NCI-H2227 (cell line): ENCODE measurements around the gene ZC2HC1B.
"Not testable (repeated sequence)": the region's sequence is repeated elsewhere in the genome, so short reads cannot be mapped to it uniquely, and the experiment has no call there.

ENCODE experiments used
- DNase-seq: peaks from one replicate; lab custom pipeline; 2025; ENCODE audit not compliant: unreplicated experiment; lab: John Stamatoyannopoulos, UW

ZC2HC1B gene

DNA sequence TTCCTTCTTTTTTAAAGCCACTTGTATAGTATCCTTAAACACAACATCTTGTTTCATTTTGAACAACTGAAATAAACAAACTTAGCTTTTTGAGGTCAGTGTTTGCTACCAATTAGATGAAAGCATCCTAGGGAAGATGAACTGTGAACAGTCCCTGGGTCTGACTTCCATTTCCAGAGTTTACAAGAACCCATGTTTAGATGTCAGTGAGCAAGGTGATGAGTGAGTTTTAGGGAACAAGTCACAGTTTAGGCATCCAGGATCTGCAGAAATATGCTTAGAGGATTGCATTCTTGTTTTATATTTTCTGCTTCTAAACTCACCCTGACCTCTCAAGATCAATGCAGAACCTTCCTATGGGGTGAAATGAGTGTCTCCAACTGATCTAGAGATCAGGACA, 3.0 kb downstream of the ZC2HC1B start:
- no peak for DNase-seq

DNA sequence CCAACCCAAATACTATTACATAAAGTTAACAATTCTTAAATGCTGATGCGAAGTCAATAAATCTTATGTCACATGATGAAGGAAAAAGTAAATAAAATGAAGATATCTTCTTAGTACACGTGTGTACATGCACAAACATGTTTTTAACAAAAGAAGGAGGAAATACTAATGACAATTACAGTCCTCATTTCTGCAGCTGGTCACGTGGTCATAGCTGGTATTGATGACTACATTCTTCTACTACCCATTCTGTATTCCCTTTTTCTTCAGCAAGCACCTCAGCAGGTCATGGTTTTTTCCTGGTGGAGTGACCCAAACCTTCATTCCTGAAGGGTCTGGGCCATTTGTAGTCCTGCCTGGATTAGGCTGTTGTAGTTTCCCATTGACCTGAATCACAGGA, 4.5 kb downstream of the ZC2HC1B start:
- DNase-seq: not testable (repeated sequence)

DNA sequence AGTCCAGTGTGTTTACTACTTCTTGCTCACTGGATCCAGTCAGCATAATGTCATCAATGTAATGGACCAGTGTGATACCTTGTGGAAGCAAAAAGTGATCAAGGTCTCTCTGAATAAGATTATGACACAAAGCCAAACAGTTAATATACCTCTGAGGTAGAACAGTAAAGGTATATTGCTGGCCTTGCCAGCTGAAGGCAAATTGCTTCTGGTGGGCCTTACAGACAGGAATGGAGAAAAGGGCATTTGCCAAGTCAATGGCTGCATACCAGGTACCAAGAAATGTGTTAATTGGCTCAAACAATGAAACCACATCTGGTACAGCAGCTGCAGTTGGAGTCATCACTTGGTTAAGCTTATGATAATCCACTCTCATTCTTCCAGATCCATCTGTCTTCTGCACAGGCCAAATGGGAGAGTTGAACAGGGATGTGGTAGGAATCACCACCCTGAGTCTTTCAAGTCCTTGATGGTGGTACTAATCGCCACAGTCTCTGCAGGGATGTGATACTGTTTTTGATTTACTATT, 7.0 kb downstream of the ZC2HC1B start:
- DNase-seq: not testable (repeated sequence)

DNA sequence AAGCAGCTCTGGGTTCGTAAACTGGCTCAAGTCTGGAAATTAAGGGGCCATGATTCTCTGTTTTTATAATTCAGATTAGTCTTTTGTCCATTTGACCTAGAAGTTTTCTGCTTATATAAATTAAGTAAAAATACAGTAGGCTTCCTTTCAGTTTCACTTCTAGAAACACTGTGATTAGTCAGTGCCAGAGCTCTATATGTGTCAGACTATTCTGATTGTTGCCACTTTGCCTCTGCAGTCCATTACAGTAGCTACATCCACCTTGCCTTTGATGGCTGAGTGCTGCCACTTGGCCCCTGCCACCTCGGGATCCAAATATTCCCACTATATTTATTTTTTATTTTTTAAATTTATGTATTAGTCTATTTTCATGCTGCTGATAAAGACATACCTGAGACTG, 7.9 kb downstream of the ZC2HC1B start:
- no peak for DNase-seq

DNA sequence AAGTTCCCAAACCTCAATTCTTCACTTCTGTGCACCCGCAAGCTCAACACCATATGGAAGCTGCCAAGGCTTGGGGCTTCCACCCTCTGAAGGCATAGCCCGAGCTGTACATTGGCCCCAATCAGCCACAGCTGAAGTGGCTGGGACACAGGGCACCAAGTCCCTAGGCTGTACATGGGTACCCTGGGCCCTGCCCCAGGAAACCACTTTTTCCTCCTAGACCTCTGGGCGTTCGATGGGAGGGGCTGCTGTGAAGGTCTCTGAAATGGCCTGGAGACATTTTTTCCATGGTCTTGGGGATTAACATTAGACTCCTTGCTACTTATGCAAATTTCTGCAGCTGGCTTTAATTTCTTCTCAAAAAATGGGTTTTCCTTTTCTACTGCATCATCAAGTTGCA, 9.3 kb downstream of the ZC2HC1B start:
- DNase-seq: not testable (repeated sequence)

DNA sequence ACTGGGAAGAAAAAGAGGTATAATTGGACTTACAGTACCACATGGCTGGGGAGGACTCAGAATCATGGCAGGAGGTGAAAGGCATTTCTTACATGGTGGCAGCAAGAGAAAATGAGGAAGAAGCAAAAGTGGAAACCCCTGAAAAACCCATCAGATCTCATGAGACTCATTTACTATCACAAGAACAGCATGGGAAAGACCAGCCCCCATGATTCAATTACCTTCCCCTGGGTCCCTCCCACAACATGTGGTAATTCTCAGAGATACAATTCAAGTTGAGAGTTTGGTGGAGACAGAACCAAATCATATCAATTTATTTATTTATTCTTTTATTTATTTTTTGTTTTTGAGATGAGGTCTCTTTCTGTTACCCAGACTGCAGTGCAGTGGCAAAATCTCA, 10.2 kb downstream of the ZC2HC1B start:
- not testable (repeated sequence) for DNase-seq

DNA sequence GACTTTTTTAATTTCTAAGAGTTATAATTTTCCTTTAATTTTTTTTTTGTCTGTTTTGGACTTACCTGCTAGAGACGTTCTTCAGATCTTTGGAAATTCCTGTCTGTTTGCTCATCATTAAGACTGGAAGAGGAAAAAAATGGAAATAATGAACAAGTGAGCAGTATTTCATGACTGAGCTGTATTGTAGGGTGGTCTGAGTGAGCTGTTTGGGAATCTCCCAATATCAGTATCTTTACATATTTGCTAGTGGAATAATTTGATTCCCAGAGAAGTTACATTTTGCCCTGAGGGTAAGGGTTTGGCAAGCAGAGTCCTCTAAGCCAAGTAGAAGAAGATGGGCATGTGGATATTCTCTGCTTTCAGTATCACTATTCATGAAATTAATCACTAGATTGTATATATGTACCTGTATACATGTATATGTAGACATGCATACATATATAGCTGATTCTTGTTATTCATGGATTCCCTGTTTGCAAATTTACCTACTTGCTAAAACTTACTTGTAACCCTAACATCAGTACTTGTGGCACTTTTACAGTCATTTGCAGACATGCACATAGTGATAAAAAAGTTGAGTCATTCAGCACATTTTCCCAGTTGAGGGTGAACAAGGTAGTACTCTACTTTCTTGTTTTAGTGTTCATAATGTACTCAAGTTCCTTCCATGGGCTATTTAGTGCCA, 13.5 kb downstream of the ZC2HC1B start:
- no peak for DNase-seq

DNA sequence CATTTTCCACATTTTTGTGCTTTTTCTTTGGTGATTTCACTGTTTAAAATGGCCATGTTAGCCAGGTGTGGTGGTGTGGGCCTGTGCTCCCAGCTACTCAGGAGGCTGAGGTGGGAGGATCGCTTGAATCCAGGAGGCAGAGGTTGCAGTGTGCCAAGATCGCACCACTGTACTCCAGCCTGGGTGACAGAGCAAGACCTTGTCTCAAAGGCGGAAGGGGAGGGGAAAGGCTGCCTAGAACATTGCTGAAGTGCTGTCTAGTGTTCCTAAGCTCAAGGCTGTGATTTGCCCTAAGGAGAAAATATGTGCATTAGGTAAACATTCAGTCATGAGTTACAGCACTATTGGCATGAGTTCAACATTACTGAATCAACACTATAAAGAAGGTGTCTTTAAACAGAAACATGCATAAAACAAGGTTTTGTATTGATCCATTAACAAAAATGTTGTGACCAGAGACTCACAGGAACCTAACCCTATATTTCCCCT, 14.0 kb downstream of the ZC2HC1B start:
- no peak for DNase-seq

DNA sequence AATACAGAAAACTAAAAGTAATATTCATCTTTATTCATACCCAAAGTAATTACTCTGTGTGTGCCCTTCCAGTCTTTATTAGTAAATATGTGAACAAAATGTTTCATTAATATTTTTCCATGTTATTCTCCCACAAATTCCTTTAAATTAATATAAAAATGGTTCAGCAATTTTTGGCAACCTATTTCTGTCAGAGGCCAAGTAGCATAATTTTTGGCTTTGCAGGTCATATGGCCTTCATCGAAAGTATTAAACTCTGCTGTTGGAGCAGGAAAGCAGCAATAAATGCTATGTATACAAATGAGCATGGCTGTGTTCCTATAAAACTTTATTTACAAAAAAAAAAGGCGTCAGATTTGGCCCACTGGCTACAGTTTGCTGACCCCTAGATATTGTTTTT, 16.1 kb downstream of the ZC2HC1B start:
- DNase-seq: no peak

DNA sequence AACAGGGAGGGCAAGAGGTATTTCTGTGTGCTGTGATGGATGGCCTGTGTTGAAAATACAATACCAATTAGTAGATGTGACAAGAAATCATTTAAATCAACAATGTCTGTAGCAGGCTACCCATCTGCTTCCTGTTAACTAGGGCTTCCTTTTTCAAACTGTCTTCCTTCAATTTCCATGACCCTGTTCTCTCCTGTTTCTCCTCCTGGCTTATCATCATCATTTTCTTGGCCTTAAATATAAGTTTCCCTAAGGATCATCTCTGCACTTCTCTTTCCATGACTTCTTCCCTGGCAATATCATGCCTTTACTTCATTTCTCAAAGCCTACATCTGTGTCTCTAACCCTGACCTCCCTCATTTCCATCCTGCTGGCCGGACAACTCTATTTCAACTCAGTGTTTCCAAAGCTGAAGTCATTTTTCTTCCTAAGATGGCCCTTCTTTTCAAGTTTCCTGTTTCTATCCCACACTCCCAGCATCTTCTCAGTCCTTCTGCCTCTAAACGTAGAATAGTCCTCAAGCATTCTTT, 18.2 kb downstream of the ZC2HC1B start:
- no peak for DNase-seq

DNA sequence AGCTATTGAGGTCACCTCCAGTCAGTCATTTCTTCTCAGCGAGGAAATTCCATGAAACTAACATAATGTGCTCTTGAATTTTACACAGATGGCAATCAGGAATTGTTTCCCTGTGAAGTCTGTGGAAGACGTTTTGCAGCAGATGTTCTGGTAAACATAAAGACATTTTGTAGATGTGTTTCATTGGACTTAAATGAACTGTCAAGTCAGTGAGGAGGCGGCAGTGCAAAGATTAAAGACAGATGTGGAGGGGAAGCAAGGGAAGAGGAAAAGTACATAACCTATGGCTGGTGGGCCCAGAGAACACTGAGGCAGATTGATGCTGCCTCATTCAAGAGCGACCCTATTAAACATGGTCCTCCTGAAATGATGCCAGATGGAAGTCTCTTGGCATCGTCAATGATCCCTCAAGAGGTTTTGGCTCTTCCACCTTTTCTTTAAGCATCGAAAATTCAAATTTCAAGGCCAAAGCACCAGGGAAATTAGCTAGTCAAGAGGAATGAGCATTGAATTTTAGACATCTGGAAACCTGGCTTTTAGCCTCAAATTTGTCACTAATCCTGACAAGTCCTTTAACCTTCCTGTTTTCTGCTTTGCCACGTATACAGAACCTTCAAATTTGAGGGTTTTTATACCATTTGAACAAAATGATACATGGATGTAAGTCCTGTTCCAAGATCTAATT, 20.1 kb downstream of the ZC2HC1B start:
- no peak for DNase-seq

DNA sequence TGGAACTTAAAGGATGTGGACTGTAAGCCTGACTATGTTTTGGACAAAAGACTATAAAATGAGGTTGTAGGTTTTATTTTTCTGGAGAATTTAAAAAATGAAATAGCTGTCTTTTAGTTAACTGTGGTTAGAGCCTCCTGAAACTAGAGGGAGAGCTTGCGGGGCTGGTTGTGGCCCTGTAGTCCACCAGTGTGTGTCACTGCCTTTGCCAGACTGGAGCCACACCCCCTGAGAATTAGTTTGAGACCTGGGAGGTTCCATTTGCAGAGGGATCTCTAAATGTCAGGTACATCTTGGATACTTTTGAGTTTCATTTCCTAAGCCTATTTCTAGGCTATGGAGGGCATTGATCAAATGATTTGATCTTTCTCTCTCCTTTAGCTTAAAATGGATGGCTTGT, 20.8 kb downstream of the ZC2HC1B start:
- DNase-seq: no peak

DNA sequence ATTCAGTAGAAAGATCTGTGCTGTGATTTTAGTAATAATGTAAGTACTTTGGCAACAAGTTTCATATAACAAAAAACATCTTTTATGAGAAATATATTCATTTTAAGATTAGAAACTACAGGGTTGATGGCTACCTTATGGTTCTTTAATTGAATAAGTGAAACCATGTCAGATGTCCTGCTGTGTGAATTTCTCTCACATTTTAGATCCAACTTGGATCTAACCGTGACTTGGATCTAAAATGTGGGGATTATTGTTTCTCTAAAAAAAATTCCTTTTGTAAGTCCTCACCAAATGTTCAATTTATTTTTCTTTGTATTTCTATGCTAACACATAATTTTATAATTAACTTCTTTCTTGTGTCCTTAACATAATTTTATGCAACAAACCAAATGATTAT, 30.4 kb downstream of the ZC2HC1B start:
- no peak for DNase-seq

DNA sequence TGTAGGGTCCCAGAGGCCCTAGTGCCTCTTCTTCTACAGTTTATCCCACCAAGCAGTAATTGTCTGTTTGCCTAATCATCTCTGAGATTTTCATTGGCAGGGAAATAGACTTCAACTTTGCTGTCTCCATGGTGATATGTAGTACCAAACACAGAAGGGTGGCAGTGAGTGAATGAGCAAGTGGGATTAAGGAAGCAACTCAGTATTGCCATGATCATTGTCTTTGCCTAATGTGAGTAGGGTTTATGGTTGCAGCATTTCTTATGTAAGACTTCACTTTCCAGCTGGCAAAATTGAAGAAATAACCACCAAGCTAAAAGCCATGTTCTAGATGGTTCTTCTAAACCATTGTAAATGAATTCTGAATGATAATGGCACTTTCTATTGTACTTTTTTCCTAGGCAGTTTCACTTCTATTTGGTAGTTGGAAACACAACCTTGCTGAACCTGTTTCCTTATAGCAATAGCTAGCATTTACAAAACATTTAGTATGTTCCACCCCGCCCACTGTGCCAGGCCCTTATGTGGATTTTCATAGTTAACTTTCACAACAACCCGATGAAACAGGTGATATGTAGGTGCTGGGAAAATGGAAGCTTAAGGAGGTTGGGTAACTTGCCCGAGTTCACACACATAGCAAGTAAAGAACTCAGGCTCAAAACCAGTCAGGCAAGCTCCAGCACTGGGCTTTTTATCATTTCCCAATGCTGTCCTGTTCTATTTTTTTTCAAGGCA, 32.0 kb downstream of the ZC2HC1B start:
- DNase-seq: peak; percentile 3

DNA sequence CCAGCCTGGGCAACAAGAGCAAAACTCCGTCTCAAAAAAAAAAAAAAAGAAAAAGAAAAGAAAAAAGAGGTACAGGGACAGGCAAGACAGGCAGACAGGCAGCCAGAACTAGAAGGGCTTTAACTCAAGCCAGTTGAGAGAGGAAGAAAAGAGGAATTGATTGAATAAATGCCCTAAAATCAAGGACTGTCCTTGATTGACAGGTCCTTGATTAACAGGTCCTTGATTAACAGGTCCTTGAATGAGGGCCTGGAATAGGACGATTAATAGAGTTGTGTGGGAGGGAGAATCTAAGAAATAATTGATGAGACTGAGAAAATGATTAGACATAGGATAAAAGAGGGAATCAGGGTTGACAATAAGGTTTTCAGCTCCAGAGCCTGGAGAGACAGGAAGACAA, 36.1 kb downstream of the ZC2HC1B start:
- no peak for DNase-seq

DNA sequence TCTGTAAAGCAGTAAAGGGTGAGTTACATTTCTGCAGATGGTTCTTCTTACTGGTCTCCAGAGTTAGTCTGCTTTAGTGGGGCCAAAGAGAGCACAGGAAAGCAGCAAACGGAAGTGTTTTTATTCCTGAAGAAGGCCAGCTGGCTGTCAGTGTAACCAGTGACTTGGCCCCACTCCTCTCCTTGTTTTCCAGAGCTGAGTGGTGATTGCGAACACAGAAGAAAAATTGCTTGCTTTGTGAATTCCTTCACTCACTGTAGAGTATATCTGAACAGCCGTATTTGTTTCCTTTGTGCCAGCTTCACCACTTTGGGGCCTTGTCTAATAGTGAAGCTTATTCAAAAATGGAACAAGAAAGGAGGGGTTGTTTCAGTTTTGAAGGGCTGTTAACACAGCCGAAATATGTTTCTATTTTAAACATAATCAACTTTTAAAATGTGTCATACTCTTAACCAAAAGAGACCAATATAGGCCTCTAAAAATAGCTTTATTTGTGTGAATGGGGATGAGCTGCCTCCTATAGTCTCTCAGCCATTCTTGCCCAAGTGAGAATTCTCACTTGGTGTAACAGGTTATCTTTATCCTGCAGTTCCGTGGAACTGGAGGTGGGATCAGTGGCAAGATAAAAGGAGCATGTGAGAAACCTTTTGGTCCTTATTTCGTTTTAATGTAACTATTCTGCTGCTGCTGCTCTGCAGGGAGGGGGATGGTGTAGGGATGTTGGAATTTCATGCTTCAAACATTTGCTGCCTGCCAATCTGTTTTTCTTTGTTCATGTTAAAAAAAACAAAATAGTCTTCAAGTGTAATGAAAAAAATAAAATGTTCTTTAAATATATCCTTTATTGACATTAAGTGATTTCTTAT, 37.8 kb downstream of the ZC2HC1B start:
- DNase-seq: no peak

DNA sequence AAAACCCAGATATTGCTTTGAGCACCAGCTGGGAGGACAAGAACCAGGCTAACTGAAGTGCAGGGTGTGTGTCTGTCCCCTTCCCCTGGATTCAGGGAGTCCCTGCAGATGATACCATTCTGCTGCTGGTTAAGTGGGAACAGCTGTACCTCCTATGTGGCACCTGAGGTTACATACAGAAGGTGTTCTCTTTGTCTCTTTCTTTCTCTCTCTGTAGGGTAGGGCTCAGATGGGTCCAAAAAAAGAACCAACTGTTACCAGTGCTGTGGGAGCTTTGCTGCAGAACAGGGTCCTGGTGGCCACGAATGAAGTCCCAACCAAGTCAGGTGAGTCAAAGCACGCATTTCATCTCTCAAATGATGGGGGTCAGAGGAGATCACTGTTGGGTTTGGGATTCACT, 38.6 kb downstream of the ZC2HC1B start:
- no peak for DNase-seq

DNA sequence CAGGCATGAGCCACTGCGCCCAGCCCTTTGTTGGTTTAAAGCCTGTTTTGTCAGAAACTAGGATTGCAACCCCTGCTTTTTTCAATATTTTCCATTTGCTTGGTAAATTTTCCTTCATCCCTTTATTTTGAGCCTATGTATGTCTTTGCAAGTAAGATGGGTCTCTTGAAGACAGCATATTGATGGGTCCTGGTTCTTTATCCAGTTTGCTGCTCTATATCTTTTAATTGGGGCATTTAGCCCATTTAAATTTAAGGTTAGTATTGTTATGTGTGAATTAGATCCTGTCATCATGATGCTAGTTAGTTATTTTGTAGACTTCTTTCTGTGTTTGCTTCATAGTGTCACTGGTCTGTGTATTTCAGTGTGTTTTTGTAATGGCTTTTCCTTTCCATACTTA, 46.8 kb downstream of the ZC2HC1B start:
- DNase-seq: no peak

DNA sequence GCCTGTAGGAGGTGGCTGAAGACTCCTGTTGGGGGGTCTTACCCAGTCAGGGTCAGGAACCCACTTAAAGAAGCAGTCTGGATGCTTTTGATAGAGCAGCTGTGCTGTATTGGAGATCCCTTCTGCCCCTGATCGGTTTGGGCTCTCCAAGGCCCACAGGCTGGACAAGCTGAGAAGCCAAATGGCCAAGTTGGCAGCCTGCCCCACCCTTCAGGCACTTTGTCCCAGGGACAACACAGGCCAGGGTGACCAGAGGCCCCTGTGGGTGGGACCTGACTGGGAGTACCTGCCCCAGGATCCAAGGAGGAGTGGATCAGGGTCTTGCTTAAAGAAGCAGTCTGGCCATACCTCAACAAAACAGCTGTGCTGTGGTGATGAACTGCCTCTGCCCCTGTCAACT, 48.4 kb downstream of the ZC2HC1B start:
- no peak for DNase-seq

DNA sequence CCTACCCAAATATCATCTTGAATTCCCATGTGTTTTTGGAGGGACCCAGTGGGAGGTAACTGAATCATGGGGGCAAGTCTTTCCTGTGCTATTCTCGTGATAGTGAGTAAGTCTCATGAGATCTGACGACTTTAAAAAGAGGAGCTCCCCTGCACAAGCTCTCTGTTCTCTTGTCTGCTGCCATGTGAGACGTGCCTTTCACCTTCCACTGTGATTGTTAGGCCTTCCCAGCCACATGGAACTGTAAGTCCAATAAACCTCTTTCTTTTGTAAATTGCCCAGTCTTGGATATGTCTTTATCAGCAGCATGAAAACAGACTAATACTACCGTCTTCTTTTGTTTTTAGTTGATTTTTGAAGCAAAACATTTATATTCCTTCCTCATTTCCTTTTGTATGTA, 52.8 kb downstream of the ZC2HC1B start:
- DNase-seq: not testable (repeated sequence)

DNA sequence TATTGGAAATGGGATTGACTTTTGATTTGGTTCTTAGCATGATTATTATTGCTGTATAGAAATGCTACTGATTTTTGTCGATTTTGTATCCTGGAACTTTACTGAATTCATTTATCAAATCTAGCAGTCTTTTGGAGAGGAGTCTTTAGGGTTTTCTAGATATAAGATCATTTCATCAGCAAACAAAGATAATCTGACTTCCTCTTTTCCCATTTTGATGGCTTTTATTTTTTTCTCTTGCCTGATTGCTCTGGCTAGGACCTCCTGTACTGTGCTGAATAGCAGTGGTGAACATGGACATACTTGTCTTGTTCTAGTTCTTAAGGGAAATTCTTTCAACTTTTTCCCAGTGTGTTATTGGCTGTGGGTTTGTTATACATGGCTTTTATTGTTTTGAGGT, 64.6 kb downstream of the ZC2HC1B start:
- no peak for DNase-seq
